Lung (tissue), 12 donors: ENCODE measurements around the gene SLC23A2. TPM values are rescaled to one million over a fixed set of nuclear protein-coding genes. Genes with fewer than 3 reads are reported as not detected.

ENCODE experiments used
- ATAC-seq: fragments of 200-7000 bp; cut with Tn5 transposase; one replicate; pipeline ENCODE4 v1.9.1; 2020; ENCODE audit warnings: moderate number of reproducible peaks; ENCODE audit not compliant: insufficient read depth, low FRiP score
- DNase-seq, 3 donors: peaks; one replicate each; pipeline ENCODE4 v3.0.0-alpha.2; 2013 to 2017
- H3K27ac ChIP-seq, 2 donors: one replicate each; pipeline ENCODE4 v1.5.1; 2013; ENCODE audit warnings: mild to moderate bottlenecking in 2 of 2, moderate library complexity in 2 of 2, control low read depth in 1 of 2, inconsistent platforms in 1 of 2, low read depth in 1 of 2, low read length in 1 of 2
- H3K27me3 ChIP-seq, 3 donors: one replicate each; pipeline ENCODE4 v1.5.1; 2013; ENCODE audit warnings: low read length in 2 of 3; ENCODE audit not compliant: control insufficient read depth in 3 of 3, insufficient read depth in 3 of 3
- H3K36me3 ChIP-seq, 4 donors: one replicate each; pipeline ENCODE4 v1.5.1; 2013; ENCODE audit warnings: low read length in 4 of 4, mild to moderate bottlenecking in 1 of 4, moderate library complexity in 1 of 4; ENCODE audit not compliant: control insufficient read depth in 4 of 4, insufficient read depth in 4 of 4
- H3K4me1 ChIP-seq, 5 donors: one replicate each; pipeline ENCODE4 v1.5.1; 2013; ENCODE audit warnings: low read length in 5 of 5, mild to moderate bottlenecking in 2 of 5, moderate library complexity in 1 of 5; ENCODE audit not compliant: control insufficient read depth in 5 of 5, insufficient read depth in 5 of 5
- H3K4me3 ChIP-seq: one replicate; pipeline ENCODE4 v1.5.1; 2013; ENCODE audit warnings: mild to moderate bottlenecking, control low read depth, moderate library complexity
- H3K9ac ChIP-seq, 2 donors: one replicate each; pipeline ENCODE4 v1.5.1; 2013; ENCODE audit warnings: low read length in 2 of 2, control low read depth in 1 of 2; ENCODE audit not compliant: insufficient read depth in 1 of 2
- H3K9me3 ChIP-seq, 4 donors: one replicate each; pipeline ENCODE4 v1.5.1; 2013; ENCODE audit warnings: low read length in 3 of 4, mild to moderate bottlenecking in 1 of 4, moderate library complexity in 1 of 4; ENCODE audit not compliant: control insufficient read depth in 4 of 4, insufficient read depth in 3 of 4
- WGBS, 2 donors: extraction: QIAGEN DNeasy Blood & Tissue Kit; methylation state at CpG; one replicate each; pipeline ENCODE4 v1.1.7; 2013; 5-methylcytosine and 5-hydroxymethylcytosine counted together
- polyA plus RNA-seq, 2 donors: library from polyadenylated mRNA; stranded (reverse); fragments of 200-250 nt; gene quantifications; one replicate each; pipeline ENCODE4 v1.2.1, GENCODE V29; 2013
- total RNA-seq, 2 donors: library from RNA; depleted of rRNA in 1 of 2; stranded (reverse); fragments of >200 nt in 1 of 2; gene quantifications; one replicate each; pipeline ENCODE4 v1.2.1, GENCODE V29; 2014 to 2021
- TF ChIP-seq, protein P1 (sequence below): IDR thresholded peaks from 2 replicates; pipeline ENCODE4 v1.5.1; 2012; ENCODE audit warnings: mild to moderate bottlenecking; ENCODE audit errors: control extremely low read depth, extremely low read depth
- donor health status: control.
- donor health status: control.
- donor health status: Bipolar disorder and iron deficiency.
- donor health status: healthy.
- donor health status: DM: yes; HTN: yes; CAD: no.

SLC23A2 gene
- total and polyA plus RNA-seq, 4 donors, result 6.0 to 23.5 (median 14.3) TPM

DNA sequence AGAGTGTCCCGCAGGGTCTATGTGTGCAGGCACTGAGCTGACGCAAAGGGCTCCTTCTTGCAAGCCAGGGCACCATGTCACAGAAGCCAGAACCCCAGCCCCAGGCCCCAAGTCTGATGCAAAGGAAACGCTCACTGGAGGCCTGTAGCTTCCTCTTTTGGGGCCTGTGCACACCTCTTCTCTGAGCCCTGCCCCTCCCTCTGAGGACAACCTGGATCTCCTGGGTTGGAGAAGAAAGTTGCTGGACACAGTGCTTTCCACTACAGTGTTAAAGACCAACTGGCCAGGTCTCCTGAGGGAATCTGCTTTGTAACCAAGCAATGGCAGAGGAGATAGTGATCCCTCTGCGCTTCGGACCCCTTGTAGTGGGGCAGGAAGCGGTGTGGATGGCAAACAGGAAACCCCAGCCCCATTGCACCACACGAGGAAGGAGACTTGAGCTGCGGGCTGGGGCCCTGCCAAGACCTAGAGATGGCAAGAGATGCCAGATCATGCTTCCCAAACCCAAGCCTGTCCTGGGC is 189.6 kb downstream of the SLC23A2 start:
- Histone ChIP-seq H3K4me1 (peaks cover 0 to 46% (median 0%) of the 10 kb centered on the region in 5 donors), H3K36me3 (peaks cover 0 to 9% (median 0%) of the 10 kb centered on the region in 4 donors), H3K27ac (peak overlapping the region in 1 of 2 donors; percentile 92), H3K9ac (no peak overlapping the region), H3K27me3 (no peaks in the 10 kb centered on the region), H3K9me3 (no peaks in the 10 kb centered on the region), H3K4me3 (no peak overlapping the region)
- 20 to 42% methylated on average over 8 of the region's 8 CpGs for WGBS, 2 donors
- ATAC-seq (peak; percentile 19), DNase-seq (no peak)
- TF ChIP-seq, protein P1, sequence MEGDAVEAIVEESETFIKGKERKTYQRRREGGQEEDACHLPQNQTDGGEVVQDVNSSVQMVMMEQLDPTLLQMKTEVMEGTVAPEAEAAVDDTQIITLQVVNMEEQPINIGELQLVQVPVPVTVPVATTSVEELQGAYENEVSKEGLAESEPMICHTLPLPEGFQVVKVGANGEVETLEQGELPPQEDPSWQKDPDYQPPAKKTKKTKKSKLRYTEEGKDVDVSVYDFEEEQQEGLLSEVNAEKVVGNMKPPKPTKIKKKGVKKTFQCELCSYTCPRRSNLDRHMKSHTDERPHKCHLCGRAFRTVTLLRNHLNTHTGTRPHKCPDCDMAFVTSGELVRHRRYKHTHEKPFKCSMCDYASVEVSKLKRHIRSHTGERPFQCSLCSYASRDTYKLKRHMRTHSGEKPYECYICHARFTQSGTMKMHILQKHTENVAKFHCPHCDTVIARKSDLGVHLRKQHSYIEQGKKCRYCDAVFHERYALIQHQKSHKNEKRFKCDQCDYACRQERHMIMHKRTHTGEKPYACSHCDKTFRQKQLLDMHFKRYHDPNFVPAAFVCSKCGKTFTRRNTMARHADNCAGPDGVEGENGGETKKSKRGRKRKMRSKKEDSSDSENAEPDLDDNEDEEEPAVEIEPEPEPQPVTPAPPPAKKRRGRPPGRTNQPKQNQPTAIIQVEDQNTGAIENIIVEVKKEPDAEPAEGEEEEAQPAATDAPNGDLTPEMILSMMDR, result no peak

DNA sequence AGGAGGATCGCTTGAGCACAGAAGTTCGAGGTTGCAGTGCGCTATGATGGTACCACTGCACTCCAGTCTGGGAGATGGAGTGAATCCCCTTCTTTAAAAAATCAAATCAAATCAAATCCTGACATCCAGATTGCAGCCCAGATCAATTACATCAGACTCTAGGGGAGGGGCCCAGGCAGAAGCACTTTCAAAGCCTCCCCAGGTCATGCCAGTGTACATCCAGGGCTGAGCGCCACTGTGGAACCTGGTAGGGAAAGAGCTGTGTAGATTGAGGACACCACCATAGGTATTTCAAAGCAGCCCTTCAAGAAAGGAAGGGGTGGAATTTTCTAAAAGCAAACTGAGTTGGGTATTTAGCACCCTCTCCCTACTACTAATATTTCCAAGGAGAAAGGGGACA is 190.1 kb downstream of the SLC23A2 start:
- TF ChIP-seq, protein P1, result no peak
- H3K9ac ChIP-seq, result no peak overlapping the region
- no peak overlapping the region for H3K4me3 ChIP-seq
- H3K36me3 ChIP-seq, result peaks cover 0 to 9% (median 0%) of the 10 kb centered on the region in 4 donors
- ATAC-seq (no peak), DNase-seq (no peak)
- no peaks in the 10 kb centered on the region for H3K27me3 ChIP-seq
- no peaks in the 10 kb centered on the region for H3K9me3 ChIP-seq
- WGBS, 2 donors, result 76 to 83% methylated on average over 4 of the region's 4 CpGs
- peak overlapping the region in 1 of 2 donors; percentile 92 for H3K27ac ChIP-seq
- H3K4me1 ChIP-seq, result peaks cover 0 to 46% (median 0%) of the 10 kb centered on the region in 5 donors

DNA sequence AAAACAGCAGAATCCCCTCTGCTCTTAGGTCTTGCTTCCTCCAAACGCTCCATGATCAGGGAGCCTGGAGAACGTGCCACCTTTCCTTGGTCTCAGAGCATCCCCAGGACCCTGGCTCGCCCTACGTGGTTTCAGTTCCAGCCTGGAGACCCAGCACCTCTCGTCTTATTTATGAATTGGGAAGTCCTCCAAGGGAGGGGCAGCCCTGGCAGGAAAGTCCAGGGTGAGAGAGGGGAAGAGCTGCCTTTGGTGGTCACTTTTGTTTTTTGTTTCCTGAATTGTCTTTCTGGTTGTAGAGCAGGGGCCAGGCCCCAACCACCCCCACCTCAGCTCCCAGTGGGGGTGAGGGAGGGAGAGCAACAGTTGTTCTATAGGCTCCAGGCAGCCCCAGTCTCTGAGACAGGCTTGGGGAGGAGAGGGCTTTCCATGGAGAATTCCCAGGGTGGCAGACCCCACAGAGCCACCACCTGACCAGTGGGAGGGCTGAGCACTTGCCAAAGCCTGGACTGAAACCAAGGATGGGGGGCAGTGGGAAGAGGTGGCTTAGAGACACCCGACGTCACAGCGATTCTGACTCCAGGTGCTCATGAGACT is 190.8 kb downstream of the SLC23A2 start:
- H3K36me3 ChIP-seq, result peaks cover 0 to 8% (median 0%) of the 10 kb centered on the region in 4 donors
- TF ChIP-seq, protein P1, result no peak
- ATAC-seq (no peak), DNase-seq (no peak)
- H3K4me3 ChIP-seq, result no peak overlapping the region
- peak overlapping the region in 1 of 2 donors; percentile 37 for H3K27ac ChIP-seq
- H3K9me3 ChIP-seq, result no peaks in the 10 kb centered on the region
- H3K4me1 ChIP-seq, result peaks cover 0 to 46% (median 0%) of the 10 kb centered on the region in 5 donors
- no peak overlapping the region for H3K9ac ChIP-seq
- 63 to 67% methylated on average over 8 of the region's 8 CpGs for WGBS, 2 donors
- H3K27me3 ChIP-seq, result no peaks in the 10 kb centered on the region
